ENCODE measurements around the gene PPP1R1C. TPM values are rescaled to one million over a fixed set of nuclear protein-coding genes. Genes with fewer than 3 reads are reported as not detected.
"Not testable (repeated sequence)": the region's sequence is repeated elsewhere in the genome, so short reads cannot be mapped to it uniquely, and the experiment has no call there.

The PPP1R1C gene
- total RNA-seq, 1 donor from 2014 or later, result 0.52 TPM

DNA sequence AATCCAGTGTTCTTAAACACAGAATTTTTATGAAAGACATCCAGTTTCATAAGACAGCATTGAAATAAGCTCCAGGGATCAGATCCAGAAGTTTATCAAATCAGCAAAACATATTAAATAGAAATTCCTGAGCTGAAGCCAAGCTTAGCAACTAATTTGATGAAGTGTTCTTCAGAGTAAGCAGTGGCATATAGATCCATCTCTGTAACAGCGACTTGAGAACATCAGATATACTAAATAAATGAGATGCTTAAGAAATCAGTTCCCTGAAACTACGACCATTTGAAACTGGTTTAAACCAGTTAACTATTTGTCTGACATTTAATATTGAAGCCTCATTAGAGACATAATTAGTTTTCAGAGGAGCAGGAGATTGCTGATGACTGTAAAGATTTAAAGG lies 34.1 kb downstream of the PPP1R1C start:
- H3K36me3 Mint-ChIP-seq (ENCODE audit: low read depth), result peaks cover 7% of the 10 kb centered on the region
- no peaks in the 10 kb centered on the region for H3K27me3 Mint-ChIP-seq (ENCODE audit: low read depth)
- peaks cover 19% of the 10 kb centered on the region for H3K4me1 Mint-ChIP-seq (ENCODE audit: low read depth)
- TF ChIP-seq, protein P1, sequence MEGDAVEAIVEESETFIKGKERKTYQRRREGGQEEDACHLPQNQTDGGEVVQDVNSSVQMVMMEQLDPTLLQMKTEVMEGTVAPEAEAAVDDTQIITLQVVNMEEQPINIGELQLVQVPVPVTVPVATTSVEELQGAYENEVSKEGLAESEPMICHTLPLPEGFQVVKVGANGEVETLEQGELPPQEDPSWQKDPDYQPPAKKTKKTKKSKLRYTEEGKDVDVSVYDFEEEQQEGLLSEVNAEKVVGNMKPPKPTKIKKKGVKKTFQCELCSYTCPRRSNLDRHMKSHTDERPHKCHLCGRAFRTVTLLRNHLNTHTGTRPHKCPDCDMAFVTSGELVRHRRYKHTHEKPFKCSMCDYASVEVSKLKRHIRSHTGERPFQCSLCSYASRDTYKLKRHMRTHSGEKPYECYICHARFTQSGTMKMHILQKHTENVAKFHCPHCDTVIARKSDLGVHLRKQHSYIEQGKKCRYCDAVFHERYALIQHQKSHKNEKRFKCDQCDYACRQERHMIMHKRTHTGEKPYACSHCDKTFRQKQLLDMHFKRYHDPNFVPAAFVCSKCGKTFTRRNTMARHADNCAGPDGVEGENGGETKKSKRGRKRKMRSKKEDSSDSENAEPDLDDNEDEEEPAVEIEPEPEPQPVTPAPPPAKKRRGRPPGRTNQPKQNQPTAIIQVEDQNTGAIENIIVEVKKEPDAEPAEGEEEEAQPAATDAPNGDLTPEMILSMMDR (IDR thresholded peaks at IDR 0.05), result no peak
- H3K4me3 Mint-ChIP-seq (ENCODE audit: unreplicated experiment), result no peak overlapping the region
- H3K9me3 Mint-ChIP-seq (ENCODE audit: low read depth), result peaks cover 27% of the 10 kb centered on the region
- no peak for DNase-seq (ENCODE audit: low spot score)
- H3K27ac Mint-ChIP-seq (ENCODE audit: unreplicated experiment), result no peak overlapping the region

GRCh38 chr2:182020286-182021070 lies 34.8 kb downstream of the PPP1R1C start:
- H3K4me1 Mint-ChIP-seq (ENCODE audit: low read depth), result peaks cover 19% of the 10 kb centered on the region
- DNase-seq (ENCODE audit: low spot score), result no peak
- H3K36me3 Mint-ChIP-seq (ENCODE audit: low read depth), result peaks cover 7% of the 10 kb centered on the region
- peak overlapping the region; percentile 65 for H3K27ac Mint-ChIP-seq (ENCODE audit: unreplicated experiment)
- H3K9me3 Mint-ChIP-seq (ENCODE audit: low read depth), result peaks cover 22% of the 10 kb centered on the region
- no peak overlapping the region for H3K4me3 Mint-ChIP-seq (ENCODE audit: unreplicated experiment)
- H3K27me3 Mint-ChIP-seq (ENCODE audit: low read depth), result no peaks in the 10 kb centered on the region
- TF ChIP-seq, protein P1 (IDR thresholded peaks at IDR 0.05), result no peak

GRCh38 chr2:182023235-182023634 lies 37.6 kb downstream of the PPP1R1C start:
- Mint-ChIP-seq H3K36me3 (ENCODE audit: low read depth) (peaks cover 7% of the 10 kb centered on the region), H3K27me3 (ENCODE audit: low read depth) (no peaks in the 10 kb centered on the region), H3K4me1 (ENCODE audit: low read depth) (peaks cover 16% of the 10 kb centered on the region), H3K4me3 (ENCODE audit: unreplicated experiment) (no peak overlapping the region), H3K9me3 (ENCODE audit: low read depth) (peaks cover 21% of the 10 kb centered on the region), H3K27ac (ENCODE audit: unreplicated experiment) (no peak overlapping the region)
- no peak for DNase-seq (ENCODE audit: low spot score)
- TF ChIP-seq, protein P1 (IDR thresholded peaks at IDR 0.05), result no peak

DNA sequence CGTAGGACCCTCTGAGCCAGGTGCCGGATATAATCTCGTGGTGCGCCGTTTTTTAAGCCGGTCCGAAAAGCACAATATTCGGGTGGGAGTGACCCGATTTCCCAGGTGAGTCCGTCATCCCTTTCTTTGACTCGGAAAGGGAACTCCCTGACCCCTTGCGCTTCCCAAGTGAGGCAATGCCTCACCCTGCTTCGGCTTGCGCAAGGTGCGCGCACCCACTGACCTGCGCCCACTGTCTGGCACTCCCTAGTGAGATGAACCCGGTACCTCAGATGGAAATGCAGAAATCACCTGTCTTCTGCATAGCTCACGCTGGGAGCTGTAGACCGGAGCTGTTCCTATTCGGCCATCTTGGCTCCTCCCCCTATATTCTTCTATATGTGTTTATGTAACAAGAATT lies 45.2 kb downstream of the PPP1R1C start:
- H3K27me3 Mint-ChIP-seq (ENCODE audit: low read depth); H3K9me3 Mint-ChIP-seq (ENCODE audit: low read depth); H3K36me3 Mint-ChIP-seq (ENCODE audit: low read depth); DNase-seq (ENCODE audit: low spot score); H3K4me1 Mint-ChIP-seq (ENCODE audit: low read depth); H3K27ac Mint-ChIP-seq (ENCODE audit: unreplicated experiment): not testable (repeated sequence)
- H3K4me3 Mint-ChIP-seq (ENCODE audit: unreplicated experiment), result peak overlapping the region; percentile 66

DNA sequence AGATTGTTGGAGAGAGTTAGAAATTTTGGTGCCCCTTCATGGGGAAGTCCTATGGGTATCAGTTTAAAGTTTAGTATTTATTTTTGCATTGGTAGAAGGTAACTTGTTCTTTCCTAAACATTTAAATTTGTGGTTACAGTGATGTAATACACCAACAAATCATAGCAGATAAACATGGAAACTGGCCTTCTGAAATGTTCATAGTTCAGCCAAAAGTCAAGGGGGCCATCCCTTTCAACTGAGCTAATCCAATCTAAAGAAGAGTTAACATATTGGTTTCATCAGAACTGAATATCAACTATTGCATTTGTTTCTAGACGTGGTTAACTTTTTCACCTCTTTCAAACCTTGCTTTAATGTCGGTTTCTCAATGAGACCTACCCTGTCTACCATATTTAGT lies 46.3 kb downstream of the PPP1R1C start:
- H3K27me3 Mint-ChIP-seq (ENCODE audit: low read depth), result no peaks in the 10 kb centered on the region
- no peaks in the 10 kb centered on the region for H3K4me1 Mint-ChIP-seq (ENCODE audit: low read depth)
- no peaks in the 10 kb centered on the region for H3K36me3 Mint-ChIP-seq (ENCODE audit: low read depth)
- H3K4me3 Mint-ChIP-seq (ENCODE audit: unreplicated experiment), result no peak overlapping the region
- no peak for DNase-seq (ENCODE audit: low spot score)
- H3K27ac Mint-ChIP-seq (ENCODE audit: unreplicated experiment), result no peak overlapping the region
- no peaks in the 10 kb centered on the region for H3K9me3 Mint-ChIP-seq (ENCODE audit: low read depth)
- TF ChIP-seq, protein P1 (IDR thresholded peaks at IDR 0.05), result no peak

DNA sequence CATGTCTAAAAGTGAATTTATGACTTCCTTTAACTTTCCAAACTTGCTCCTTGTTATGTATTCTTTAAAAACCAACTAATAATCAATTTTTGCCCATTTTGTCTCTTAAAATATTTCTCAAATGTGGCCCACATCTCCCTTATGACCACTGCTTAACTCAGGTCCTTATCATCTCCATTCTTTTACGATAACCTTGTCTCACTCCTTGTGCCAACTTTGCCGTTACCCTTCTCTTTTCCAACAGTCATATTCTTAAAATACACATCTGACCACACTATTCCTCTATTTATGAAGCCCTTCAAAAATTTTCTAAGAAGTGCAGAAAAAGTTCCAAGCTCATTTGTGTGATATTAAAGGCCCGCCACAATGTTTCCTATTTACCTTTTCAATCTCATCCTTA lies 47.8 kb downstream of the PPP1R1C start:
- DNase-seq (ENCODE audit: low spot score), result no peak
- Mint-ChIP-seq H3K27ac (ENCODE audit: unreplicated experiment) (no peak overlapping the region), H3K36me3 (ENCODE audit: low read depth) (no peaks in the 10 kb centered on the region)

More for the DNA sequence above, 47.8 kb downstream of the PPP1R1C start:
- H3K27me3 Mint-ChIP-seq (ENCODE audit: low read depth), result no peaks in the 10 kb centered on the region
- TF ChIP-seq, protein P1 (IDR thresholded peaks at IDR 0.05), result no peak
- no peaks in the 10 kb centered on the region for H3K9me3 Mint-ChIP-seq (ENCODE audit: low read depth)
- no peak overlapping the region for H3K4me3 Mint-ChIP-seq (ENCODE audit: unreplicated experiment)
- H3K4me1 Mint-ChIP-seq (ENCODE audit: low read depth), result peaks cover 3% of the 10 kb centered on the region
